ENCODE measurements around the gene FGD1.

DNA sequence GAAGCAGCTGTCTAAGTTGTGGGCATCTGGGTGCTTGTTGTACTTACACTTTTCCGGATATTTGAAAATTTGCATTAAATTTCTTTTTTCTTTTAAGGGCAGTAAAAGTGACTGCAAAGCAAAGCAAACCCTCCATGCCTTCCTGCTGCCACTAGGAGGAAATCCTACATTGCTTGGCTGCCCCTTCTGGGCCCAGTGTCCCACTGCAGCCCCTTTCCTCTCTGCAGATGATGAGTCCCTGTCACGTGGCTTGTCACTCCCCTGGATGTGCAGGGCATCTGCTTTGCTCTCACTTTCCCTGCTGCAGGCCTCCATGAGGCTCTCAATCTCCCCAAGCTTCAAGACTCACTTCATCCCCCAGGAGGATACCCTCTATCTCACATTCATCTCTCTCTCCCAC, 43.1 kb downstream of the FGD1 start:
- no peak for TF ChIP-seq POLR2A (IDR thresholded peaks at IDR 0.05)
- TF ChIP-seq, protein P1, sequence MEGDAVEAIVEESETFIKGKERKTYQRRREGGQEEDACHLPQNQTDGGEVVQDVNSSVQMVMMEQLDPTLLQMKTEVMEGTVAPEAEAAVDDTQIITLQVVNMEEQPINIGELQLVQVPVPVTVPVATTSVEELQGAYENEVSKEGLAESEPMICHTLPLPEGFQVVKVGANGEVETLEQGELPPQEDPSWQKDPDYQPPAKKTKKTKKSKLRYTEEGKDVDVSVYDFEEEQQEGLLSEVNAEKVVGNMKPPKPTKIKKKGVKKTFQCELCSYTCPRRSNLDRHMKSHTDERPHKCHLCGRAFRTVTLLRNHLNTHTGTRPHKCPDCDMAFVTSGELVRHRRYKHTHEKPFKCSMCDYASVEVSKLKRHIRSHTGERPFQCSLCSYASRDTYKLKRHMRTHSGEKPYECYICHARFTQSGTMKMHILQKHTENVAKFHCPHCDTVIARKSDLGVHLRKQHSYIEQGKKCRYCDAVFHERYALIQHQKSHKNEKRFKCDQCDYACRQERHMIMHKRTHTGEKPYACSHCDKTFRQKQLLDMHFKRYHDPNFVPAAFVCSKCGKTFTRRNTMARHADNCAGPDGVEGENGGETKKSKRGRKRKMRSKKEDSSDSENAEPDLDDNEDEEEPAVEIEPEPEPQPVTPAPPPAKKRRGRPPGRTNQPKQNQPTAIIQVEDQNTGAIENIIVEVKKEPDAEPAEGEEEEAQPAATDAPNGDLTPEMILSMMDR (IDR thresholded peaks at IDR 0.05 in 8 of 11, conservative IDR thresholded peaks at IDR 0.05 in 3 of 11) = no peak

All from spleen (tissue), 7 donors.